Central memory CD8-positive, alpha-beta T cell (primary cell): ENCODE data around the gene RCC2.
"Not testable (repeated sequence)": the region's sequence is repeated elsewhere in the genome, so short reads cannot be mapped to it uniquely, and the experiment has no call there.

Source experiments
- ATAC-seq: fragments of 150-1000 bp; cut with Tn5 transposase; replicated peaks from 2 replicates; pipeline ENCODE4 v1.10.0; 2022; ENCODE audit warnings: mild to moderate bottlenecking, moderate FRiP score, moderate number of reproducible peaks; ENCODE audit not compliant: poor library complexity, severe bottlenecking; ENCODE audit errors: extremely low read depth
- DNase-seq, 2 donors: peaks; one replicate each; pipeline ENCODE4 v3.0.0; 2021; ENCODE audit warnings: low spot score in 2 of 2
- H3K27ac Mint-ChIP-seq: one replicate; pipeline ENCODE4 v1.8.0; 2022; ENCODE audit warnings: low read depth, mild to moderate bottlenecking, moderate library complexity, mixed read lengths
- H3K27me3 Mint-ChIP-seq: one replicate; pipeline ENCODE4 v1.8.0; 2022; ENCODE audit warnings: mixed read lengths
- H3K36me3 Mint-ChIP-seq: one replicate; pipeline ENCODE4 v1.8.0; 2022; ENCODE audit warnings: mild to moderate bottlenecking, moderate library complexity, mixed read lengths; ENCODE audit not compliant: insufficient read depth
- H3K4me1 Mint-ChIP-seq: one replicate; pipeline ENCODE4 v1.8.0; 2022; ENCODE audit warnings: mixed read lengths
- H3K4me3 Mint-ChIP-seq: one replicate; pipeline ENCODE4 v1.8.0; 2022; ENCODE audit warnings: mild to moderate bottlenecking, moderate library complexity, mixed read lengths
- H3K9me3 Mint-ChIP-seq: one replicate; pipeline ENCODE4 v1.8.0; 2022; ENCODE audit warnings: mixed read lengths

RCC2 gene

GRCh38 chr1:17465228-17465627, 25.8 kb upstream of the RCC2 start:
- no peaks in the 10 kb centered on the region for H3K9me3 Mint-ChIP-seq
- H3K36me3 Mint-ChIP-seq, result no peaks in the 10 kb centered on the region
- H3K27me3 Mint-ChIP-seq, result peaks cover 11% of the 10 kb centered on the region
- H3K27ac Mint-ChIP-seq, result no peak overlapping the region
- DNase-seq (no peak), ATAC-seq (no peak)
- H3K4me1 Mint-ChIP-seq, result no peaks in the 10 kb centered on the region
- H3K4me3 Mint-ChIP-seq, result no peak overlapping the region

- Mint-ChIP-seq H3K27me3 (peaks cover 11% of the 10 kb centered on the region), H3K9me3 (no peaks in the 10 kb centered on the region), H3K27ac (no peak overlapping the region), H3K4me3 (no peak overlapping the region), H3K4me1 (no peaks in the 10 kb centered on the region), H3K36me3 (no peaks in the 10 kb centered on the region)
- no peak for DNase-seq
- no peak for ATAC-seq
These were observed 24.5 kb upstream of the RCC2 start for GRCh38 chr1:17463991-17464390.

GRCh38 chr1:17462669-17463068, 23.2 kb upstream of the RCC2 start:
- Mint-ChIP-seq H3K4me1 (no peaks in the 10 kb centered on the region), H3K27ac (no peak overlapping the region), H3K4me3 (no peak overlapping the region), H3K9me3 (no peaks in the 10 kb centered on the region), H3K36me3 (no peaks in the 10 kb centered on the region), H3K27me3 (no peaks in the 10 kb centered on the region)
- ATAC-seq, result no peak
- DNase-seq, result no peak

GRCh38 chr1:17460219-17460618, 20.7 kb upstream of the RCC2 start:
- Mint-ChIP-seq H3K27me3 (no peaks in the 10 kb centered on the region), H3K9me3 (no peaks in the 10 kb centered on the region), H3K4me3 (no peak overlapping the region), H3K4me1 (no peaks in the 10 kb centered on the region), H3K27ac (no peak overlapping the region), H3K36me3 (no peaks in the 10 kb centered on the region)
- no peak for DNase-seq
- no peak for ATAC-seq

- Mint-ChIP-seq H3K9me3 (no peaks in the 10 kb centered on the region), H3K27ac (no peak overlapping the region), H3K27me3 (no peaks in the 10 kb centered on the region), H3K36me3 (no peaks in the 10 kb centered on the region), H3K4me3 (no peak overlapping the region), H3K4me1 (no peaks in the 10 kb centered on the region)
- DNase-seq (no peak), ATAC-seq (no peak)
These were observed 19.3 kb upstream of the RCC2 start for GRCh38 chr1:17458794-17459193.

DNA sequence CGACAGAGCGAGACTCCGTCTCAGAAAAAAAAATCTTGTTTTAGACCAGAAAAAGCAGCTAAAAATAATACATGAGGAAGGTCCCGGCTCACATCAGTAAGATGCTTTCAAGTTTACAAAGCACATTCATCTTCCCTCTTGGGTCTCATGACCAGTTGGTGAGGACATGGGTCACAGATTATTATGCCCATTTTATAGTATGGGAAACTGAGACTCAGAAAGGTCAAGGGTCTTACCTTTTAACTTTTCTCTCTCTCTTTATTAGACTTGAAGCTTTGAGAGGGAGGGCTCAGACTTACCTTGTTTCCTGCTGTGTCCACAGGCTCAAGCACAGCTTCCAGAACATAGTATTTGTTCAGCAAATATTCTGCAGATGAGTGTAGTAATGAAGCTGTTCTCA, 13.2 kb upstream of the RCC2 start:
- H3K4me3 Mint-ChIP-seq, result no peak overlapping the region
- H3K27ac Mint-ChIP-seq, result no peak overlapping the region
- ATAC-seq (no peak), DNase-seq (no peak)
- no peaks in the 10 kb centered on the region for H3K9me3 Mint-ChIP-seq
- H3K4me1 Mint-ChIP-seq, result no peaks in the 10 kb centered on the region
- no peaks in the 10 kb centered on the region for H3K36me3 Mint-ChIP-seq
- peaks cover 8% of the 10 kb centered on the region for H3K27me3 Mint-ChIP-seq

DNA sequence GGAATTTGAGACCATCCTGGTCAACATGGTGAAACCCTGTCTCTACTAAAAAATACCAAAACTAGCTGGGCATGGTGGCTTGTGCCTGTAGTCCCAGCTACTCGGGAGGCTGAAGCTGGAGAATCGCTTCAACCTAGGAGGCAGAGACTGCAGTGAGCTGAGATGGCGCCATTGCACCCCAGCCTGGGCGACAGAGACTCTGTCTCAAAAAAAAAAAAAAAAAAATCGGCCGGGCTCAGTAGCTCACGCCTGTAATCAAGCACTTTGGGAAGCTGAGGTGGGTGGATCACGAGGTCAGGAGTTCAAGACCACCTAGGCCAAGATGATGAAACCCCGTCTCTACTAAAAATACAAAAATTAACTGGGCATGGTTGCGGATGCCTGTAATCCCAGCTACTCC, 12.7 kb upstream of the RCC2 start:
- not testable (repeated sequence) for H3K9me3 Mint-ChIP-seq, DNase-seq, H3K27ac Mint-ChIP-seq, H3K4me3 Mint-ChIP-seq, ATAC-seq, H3K27me3 Mint-ChIP-seq, H3K4me1 Mint-ChIP-seq, H3K36me3 Mint-ChIP-seq

DNA sequence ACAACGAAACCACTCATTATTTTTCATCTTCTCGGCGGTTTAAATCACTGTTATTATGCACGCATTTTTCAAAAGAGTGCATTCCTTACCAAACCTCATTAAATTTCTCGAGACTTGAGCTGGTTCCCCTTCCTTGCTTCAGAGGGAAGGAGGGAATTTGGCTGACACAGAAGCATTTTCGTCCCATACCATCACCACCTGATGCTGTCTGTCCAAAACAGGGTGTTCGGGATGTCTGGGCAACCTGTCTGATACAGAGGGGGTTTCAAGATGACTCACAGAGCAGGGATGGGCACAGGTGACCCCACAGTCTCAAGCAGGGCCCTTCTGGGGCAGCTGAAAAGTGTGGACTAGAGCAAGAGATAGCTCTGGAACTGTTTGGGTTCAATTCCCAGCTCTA, 12.3 kb upstream of the RCC2 start:
- no peaks in the 10 kb centered on the region for H3K36me3 Mint-ChIP-seq
- ATAC-seq, result no peak
- no peak for DNase-seq
- H3K9me3 Mint-ChIP-seq, result no peaks in the 10 kb centered on the region
- no peaks in the 10 kb centered on the region for H3K4me1 Mint-ChIP-seq
- peaks cover 8% of the 10 kb centered on the region for H3K27me3 Mint-ChIP-seq
- H3K27ac Mint-ChIP-seq, result no peak overlapping the region
- H3K4me3 Mint-ChIP-seq, result no peak overlapping the region

DNA sequence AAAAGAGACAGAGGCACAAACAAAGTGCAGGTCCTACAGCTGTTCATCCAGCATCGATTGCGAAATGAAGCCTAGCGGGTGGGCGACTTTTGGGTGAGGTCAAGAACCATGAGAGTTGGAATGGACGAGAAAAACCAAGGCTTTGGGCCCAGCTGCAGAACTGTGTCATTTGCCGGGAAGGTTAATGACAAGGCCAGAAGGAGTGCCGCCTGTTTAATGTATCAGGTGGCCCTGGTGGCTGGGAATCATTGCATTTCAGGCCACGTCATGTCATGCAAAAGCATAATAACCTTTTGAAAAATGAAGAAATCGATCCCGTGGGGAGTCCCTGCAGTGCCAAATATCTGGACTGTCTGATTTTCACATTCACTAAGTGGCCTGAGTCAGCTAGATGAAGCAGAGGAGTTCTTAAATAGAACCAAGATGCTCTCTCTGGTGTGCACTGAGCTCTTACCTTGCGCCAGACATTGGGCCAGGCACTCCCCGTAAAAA, 8.1 kb upstream of the RCC2 start:
- Mint-ChIP-seq H3K4me3 (no peak overlapping the region), H3K9me3 (no peaks in the 10 kb centered on the region), H3K27ac (no peak overlapping the region), H3K4me1 (no peaks in the 10 kb centered on the region), H3K27me3 (peaks cover 17% of the 10 kb centered on the region), H3K36me3 (no peaks in the 10 kb centered on the region)
- ATAC-seq, result no peak
- no peak for DNase-seq

GRCh38 chr1:17442841-17443240, 3.4 kb upstream of the RCC2 start:
- DNase-seq (no peak), ATAC-seq (no peak)
- no peaks in the 10 kb centered on the region for H3K9me3 Mint-ChIP-seq
- H3K4me1 Mint-ChIP-seq, result peaks cover 9% of the 10 kb centered on the region
- H3K36me3 Mint-ChIP-seq, result peaks cover 10% of the 10 kb centered on the region
- H3K4me3 Mint-ChIP-seq, result no peak overlapping the region
- H3K27me3 Mint-ChIP-seq, result peaks cover 9% of the 10 kb centered on the region
- H3K27ac Mint-ChIP-seq, result no peak overlapping the region

GRCh38 chr1:17441993-17442357, 2.5 kb upstream of the RCC2 start:
- Mint-ChIP-seq H3K36me3 (peaks cover 10% of the 10 kb centered on the region), H3K27ac (no peak overlapping the region), H3K9me3 (no peaks in the 10 kb centered on the region), H3K4me1 (peaks cover 11% of the 10 kb centered on the region), H3K4me3 (no peak overlapping the region), H3K27me3 (peaks cover 9% of the 10 kb centered on the region)
- no peak for ATAC-seq
- DNase-seq, result no peak

DNA sequence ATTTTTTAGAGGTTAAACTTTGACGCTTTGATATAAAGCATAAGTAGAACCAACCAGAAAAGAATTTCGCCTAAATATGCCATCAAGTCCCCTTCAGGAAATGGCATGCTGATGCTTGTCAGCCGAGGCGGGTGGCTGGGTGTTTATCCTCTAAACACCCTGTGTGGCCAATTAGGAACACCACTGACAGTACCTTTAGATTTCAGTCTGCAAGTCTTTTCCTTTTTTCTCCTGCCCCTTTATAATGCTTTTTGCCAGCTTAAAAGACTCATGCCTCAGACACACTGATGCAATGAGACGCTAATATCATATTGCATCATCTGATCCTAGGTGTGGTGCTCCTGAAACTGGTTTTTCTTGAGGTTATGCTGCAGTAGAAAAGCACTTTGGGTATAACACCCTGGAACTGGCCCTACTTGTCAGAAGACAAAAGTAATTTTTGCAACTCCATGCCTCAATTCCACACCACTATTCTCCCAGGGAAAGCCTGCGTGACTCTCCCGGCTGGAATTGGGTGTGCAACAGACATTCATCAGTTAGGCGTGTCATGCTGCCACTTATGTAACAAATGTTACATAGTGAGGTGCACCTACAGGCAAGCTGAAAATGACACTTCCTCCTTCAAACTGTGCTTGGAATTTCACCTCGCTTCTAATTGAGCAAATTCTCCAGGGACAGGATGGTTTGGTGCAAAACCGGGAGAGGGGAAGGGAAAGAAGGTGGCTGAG, 2.0 kb upstream of the RCC2 start:
- H3K36me3 Mint-ChIP-seq, result peaks cover 10% of the 10 kb centered on the region
- no peak overlapping the region for H3K27ac Mint-ChIP-seq
- DNase-seq (no peak), ATAC-seq (no peak)
- no peak overlapping the region for H3K4me3 Mint-ChIP-seq
- peaks cover 16% of the 10 kb centered on the region for H3K4me1 Mint-ChIP-seq
- peaks cover 9% of the 10 kb centered on the region for H3K27me3 Mint-ChIP-seq
- H3K9me3 Mint-ChIP-seq, result no peaks in the 10 kb centered on the region

DNA sequence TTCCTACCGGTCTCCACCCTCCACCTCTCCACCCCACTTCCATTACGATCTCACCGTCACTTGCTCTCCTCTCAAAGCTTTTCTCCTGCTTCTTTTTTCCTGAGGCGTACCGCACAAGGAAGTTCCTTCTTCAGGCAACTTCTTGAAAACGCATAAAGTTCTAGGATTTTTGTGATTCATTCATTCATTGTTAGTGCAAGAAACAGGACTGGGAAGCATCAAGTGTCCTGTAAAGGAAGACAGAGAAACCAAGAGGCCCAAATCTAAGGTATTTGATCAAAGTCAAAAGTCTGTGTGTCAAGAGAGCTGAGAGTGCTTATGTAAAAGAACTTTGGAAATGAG, 1.3 kb upstream of the RCC2 start:
- H3K27ac Mint-ChIP-seq, result no peak overlapping the region
- peaks cover 12% of the 10 kb centered on the region for H3K36me3 Mint-ChIP-seq
- H3K27me3 Mint-ChIP-seq, result peaks cover 9% of the 10 kb centered on the region
- DNase-seq (no peak), ATAC-seq (no peak)
- H3K4me3 Mint-ChIP-seq, result peak overlapping the region; percentile 94
- H3K9me3 Mint-ChIP-seq, result no peaks in the 10 kb centered on the region
- H3K4me1 Mint-ChIP-seq, result peaks cover 19% of the 10 kb centered on the region
